PC-9 (cell line): Measurements from ENCODE around the gene SAT1.

Experiments
- CTCF ChIP-seq: fragments of 200-600 bp; sonication (generic); conservative IDR thresholded peaks from 2 replicates; pipeline ENCODE4 v1.6.1; 2017; ENCODE audit warnings: mixed run types, antibody characterized with exemption, mild to moderate bottlenecking, moderate library complexity
- EZH2 ChIP-seq: fragments of 200-600 bp; sonication (generic); IDR thresholded peaks from 2 replicates; pipeline ENCODE4 v1.8.0; 2017; ENCODE audit warnings: antibody characterized with exemption, low read depth

- TF ChIP-seq CTCF: no peak
- no peak for TF ChIP-seq EZH2
Observed at GRCh38 chrX:23770142-23770541, 12.8 kb upstream of the SAT1 start.
